Progenitor cell of endocrine pancreas (in vitro differentiated cells): Measurements from ENCODE around the gene HINT1. TPM values are rescaled to one million over a fixed set of nuclear protein-coding genes. Genes with fewer than 3 reads are reported as not detected.

ENCODE experiments used
- DNase-seq: peaks from one replicate; pipeline ENCODE4 v3.0.0; 2021; ENCODE audit warnings: low spot score; ENCODE audit not compliant: unreplicated experiment
- H3K27ac Mint-ChIP-seq: 2 replicates; pipeline ENCODE4 v1.8.0; 2021; ENCODE audit warnings: mild to moderate bottlenecking, moderate library complexity, mixed read lengths
- H3K27me3 Mint-ChIP-seq: 2 replicates; pipeline ENCODE4 v1.8.0; 2021; ENCODE audit warnings: mixed read lengths
- H3K36me3 Mint-ChIP-seq: 2 replicates; pipeline ENCODE4 v1.8.0; 2022; ENCODE audit warnings: mixed read lengths; ENCODE audit not compliant: insufficient read depth
- H3K4me1 Mint-ChIP-seq: 2 replicates; pipeline ENCODE4 v1.8.0; 2021; ENCODE audit warnings: low read depth, mixed read lengths
- H3K4me3 Mint-ChIP-seq: 2 replicates; pipeline ENCODE4 v1.8.0; 2021; ENCODE audit warnings: low read depth, mild to moderate bottlenecking, moderate library complexity, mixed read lengths
- H3K9me3 Mint-ChIP-seq: 2 replicates; pipeline ENCODE4 v1.8.0; 2021; ENCODE audit warnings: low read depth, mixed read lengths
- CTCF ChIP-seq: fragments of 200-600 bp; sonication (generic); IDR thresholded peaks from one replicate; pipeline ENCODE4 v1.5.0; 2021; ENCODE audit warnings: antibody characterized with exemption, mild to moderate bottlenecking; ENCODE audit not compliant: unreplicated experiment
- total RNA-seq: library from RNA; stranded (reverse); gene quantifications from 2 replicates; pipeline ENCODE4 v1.2.1, GENCODE V29; 2021

The HINT1 gene
- total RNA-seq, 1 donor from 2014 or later: 189 TPM

GRCh38 chr5:131110256-131110594 lies 54.8 kb downstream of the HINT1 start:
- Mint-ChIP-seq H3K36me3 (no peaks in the 10 kb centered on the region), H3K4me3 (no peak overlapping the region), H3K27me3 (no peaks in the 10 kb centered on the region), H3K9me3 (no peaks in the 10 kb centered on the region), H3K27ac (no peak overlapping the region), H3K4me1 (no peaks in the 10 kb centered on the region)
- no peak for TF ChIP-seq CTCF
- no peak for DNase-seq

GRCh38 chr5:131109540-131110255 lies 55.4 kb downstream of the HINT1 start:
- DNase-seq: no peak
- Mint-ChIP-seq H3K4me3 (no peak overlapping the region), H3K4me1 (no peaks in the 10 kb centered on the region), H3K36me3 (no peaks in the 10 kb centered on the region), H3K27me3 (no peaks in the 10 kb centered on the region), H3K27ac (no peak overlapping the region), H3K9me3 (no peaks in the 10 kb centered on the region)
- peak; percentile 71 for TF ChIP-seq CTCF

Other genes starting within 250 kb of the HINT1 start
- gene LYRM7, start 5.7 kb upstream of the HINT1 start, total RNA-seq: 5.9 and 6.1 TPM in 2 replicates
- gene CDC42SE2, start 98.8 kb upstream of the HINT1 start, total RNA-seq: 29.3 and 32.0 TPM in 2 replicates